ENCODE results near the gene HOXB6.

The HOXB6 gene

DNA sequence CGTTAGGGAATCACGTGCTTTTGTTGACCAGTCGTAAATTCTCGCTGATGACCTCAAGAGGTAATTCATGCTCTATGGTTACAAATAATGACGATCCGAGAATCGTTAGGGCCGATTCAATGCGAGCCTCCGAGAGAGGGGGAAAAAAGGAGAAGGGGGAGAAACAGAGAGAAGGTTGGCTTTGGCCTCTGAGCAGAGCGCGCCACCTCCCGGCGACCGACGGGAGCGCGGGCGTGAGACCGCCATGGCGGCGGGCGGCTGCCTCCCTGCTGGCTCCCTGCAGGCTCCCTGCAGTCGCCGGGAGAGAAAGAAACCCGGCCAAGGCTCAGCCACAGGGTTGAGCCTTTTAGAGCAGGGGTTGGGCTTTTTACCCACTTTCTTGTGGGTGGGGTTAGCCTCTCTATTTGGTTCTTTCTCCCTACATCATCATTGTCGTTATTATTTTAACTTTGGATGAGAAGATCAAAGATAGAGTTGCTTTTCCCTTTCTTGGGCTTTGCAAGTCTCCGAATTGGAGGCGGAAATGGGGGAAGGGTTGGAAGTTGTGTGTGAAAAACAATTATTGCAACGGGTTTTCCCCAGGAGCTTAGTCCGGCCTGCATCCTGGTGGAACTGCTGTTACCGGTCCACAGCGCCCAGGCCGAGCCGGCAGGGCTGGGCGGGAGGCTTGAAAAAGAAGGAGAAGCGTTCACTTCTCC, 10.8 kb downstream of the HOXB6 start:
- peak; percentile 87 for DNase-seq

DNA sequence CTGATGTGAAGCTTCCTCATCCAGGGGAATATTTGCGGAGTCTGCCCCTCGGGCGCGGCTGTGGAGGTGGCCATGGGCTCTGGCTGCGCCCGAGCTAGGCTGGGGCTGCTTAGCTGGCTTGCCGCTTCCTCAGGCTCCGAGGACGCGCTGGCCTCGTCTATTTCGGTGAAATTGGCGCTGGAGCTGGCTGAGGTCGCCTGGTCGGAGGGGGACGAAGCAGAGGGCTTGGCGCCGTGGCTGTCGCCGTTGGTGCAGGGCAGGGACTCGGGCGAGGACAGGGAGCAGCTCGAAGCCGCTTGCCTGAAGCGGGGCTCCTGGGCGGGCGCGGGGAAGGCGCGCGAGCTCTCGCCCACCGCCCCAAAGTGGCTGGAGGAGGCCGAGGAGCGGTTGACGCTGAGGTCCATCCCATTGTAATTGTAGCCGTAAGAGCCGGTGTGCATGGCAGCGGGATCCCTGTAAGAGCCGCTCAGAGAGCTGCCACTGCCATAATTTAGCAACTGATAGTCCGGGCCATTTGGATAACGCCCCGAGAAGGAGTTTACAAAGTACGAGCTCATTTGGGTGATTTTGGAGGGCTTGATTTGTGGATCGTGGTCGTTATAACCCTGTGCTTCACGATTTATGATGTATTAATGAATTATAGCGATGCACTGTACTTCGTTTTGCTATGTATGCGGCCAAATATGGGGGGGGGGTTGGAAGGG, 11.5 kb downstream of the HOXB6 start, which contains the start of gene HOXB5:
TSS of gene HOXB5 (minus strand) at position 654 of the 704 bp plus-strand sequence. CDS start at position 557, 97 bp downstream.
- no peak for DNase-seq

DNA sequence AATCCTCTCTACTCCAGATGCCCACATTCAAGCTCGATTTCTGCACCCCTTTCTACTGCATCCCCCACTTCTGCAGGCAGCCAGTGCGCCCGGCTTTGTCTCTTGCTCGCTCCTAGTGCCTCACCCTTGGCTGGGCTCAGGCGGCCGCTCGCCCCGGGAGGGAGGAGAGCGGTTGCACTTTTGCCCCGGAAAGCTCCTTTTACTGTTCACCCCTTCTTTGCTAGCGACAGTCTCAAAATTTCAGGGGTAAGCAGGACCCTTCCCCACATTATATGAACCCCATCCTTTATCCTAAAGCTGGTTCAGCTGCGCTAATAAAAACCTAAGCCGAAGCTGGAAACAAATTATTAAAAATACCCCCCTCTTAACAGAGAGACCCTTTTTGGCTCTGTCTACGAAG, 12.2 kb downstream of the HOXB6 start:
- no peak for DNase-seq

DNA sequence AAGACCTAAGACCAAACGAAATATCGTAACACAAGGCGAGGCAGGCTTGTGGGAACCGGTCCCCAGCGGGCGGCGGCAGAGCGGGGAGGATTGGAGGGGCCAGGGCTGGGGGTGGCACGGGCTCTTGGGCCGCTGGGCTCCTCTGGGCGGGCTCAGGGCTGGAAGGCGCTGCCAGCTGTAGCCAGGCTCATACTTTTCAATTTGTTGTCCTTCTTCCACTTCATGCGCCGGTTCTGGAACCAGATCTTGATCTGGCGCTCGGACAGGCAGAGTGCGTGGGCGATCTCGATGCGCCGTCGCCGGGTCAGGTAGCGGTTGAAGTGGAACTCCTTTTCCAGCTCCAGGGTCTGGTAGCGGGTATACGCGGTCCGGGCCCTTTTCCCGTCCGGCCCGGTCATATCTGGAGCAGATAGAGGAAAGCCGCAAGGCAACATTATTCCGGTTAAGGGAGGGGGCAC, 12.7 kb downstream of the HOXB6 start:
- DNase-seq, result no peak

DNA sequence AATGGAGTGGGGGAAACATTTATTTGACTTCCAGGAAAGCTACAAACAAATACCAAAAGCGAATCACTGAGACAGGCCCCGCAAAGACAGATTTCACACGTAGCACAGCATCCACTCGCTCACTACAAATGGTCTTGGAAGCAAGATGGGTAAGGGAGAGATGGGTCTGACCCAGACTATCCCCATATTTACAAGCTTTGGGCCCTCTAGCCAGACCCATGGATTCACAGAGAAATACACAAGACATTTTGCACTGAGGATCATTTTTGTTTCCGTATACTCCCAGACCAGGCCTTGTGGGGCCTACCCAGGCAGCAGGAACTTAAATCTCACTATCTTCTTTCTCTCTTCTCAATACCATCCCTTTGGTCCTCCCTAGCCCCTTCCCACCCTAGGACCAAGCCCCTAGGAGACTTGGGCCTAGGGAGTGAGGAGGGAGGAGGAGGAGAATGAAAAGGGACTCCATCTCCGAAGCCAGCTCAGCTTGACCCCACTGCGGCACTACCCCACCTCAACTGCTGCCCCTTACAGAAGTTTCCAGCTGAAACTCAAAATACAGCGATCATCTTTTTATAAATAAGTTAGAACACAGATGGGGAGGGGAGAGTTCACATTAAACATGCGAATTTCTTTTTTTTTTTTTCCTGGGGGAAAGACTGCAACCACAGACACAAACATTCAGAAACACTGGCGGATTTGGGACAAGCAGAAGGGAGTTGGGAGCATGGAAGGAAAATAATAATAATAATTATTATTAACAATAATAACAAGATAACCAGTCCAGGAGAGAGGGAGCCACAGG, 13.3 kb downstream of the HOXB6 start:
- DNase-seq, result no peak

DNA sequence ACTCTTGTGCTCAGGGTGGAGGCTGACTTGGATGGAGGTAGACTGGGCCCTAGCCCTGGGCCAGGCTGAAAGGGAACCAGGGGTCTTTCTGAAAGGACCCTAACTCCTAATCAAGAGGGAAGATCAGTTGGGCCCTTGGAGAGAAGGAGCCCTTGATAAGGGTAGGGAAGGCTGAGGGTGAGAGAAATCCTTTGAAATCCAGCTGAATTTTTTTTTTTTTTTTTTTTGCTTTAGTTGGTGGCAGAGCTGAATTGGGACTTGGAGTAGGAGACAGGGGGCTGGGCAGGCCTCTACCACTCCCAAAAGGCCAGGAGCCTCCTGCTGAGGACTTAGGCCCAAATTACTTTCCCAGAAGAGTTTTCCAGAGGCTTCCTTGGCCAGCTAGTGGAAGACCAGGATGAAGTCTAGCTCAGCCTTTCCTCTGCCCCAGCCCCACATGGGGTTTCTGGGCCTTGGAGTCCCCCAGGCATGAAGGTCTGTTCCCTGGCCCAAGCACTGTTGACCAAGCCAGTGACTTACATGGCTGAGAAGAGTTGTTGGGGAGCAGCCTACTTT, 14.1 kb downstream of the HOXB6 start:
- DNase-seq, result no peak

DNA sequence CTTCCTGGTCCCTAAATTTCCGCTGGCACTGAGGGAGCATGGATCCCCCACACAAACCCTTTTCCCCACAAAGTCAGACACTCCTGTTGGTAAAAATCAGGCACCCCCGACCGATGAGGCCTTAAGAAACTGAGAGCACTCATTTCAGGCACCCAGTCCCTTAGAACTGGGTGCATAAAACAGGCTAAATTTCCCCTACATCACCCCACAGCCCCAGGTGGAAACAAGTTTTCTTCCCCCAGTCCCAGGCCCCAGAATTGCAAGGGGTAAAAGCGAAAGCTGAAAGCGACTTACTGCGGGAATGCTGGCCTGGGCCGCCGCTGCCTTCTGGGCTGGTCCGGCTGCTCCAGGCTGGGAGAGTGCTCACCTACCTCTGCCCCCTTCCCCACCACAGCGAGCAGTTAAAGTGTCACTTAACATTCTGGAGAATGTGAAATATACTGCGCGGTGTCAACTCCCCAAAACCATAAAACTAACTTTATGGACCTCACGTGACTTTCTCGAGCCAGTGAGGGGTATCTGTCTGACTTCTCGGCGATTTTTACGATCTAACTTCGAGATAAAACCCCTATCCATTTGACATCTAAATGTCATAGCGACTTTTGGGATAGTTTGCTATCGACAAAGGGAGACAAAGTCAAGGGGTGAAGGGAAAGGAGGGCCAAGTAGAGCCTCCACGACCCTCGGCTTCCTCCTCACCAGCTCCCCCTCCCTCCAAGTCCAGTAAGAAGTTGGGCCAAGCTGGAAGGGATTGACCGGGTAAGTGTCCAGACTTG, 14.8 kb downstream of the HOXB6 start, which contains the start of gene HOXB3:
TSS of gene HOXB3 (minus strand) at position 411 of the 776 bp plus-strand sequence. CDS start 37,767 bp downstream, outside the sequence.
- no peak for DNase-seq

DNA sequence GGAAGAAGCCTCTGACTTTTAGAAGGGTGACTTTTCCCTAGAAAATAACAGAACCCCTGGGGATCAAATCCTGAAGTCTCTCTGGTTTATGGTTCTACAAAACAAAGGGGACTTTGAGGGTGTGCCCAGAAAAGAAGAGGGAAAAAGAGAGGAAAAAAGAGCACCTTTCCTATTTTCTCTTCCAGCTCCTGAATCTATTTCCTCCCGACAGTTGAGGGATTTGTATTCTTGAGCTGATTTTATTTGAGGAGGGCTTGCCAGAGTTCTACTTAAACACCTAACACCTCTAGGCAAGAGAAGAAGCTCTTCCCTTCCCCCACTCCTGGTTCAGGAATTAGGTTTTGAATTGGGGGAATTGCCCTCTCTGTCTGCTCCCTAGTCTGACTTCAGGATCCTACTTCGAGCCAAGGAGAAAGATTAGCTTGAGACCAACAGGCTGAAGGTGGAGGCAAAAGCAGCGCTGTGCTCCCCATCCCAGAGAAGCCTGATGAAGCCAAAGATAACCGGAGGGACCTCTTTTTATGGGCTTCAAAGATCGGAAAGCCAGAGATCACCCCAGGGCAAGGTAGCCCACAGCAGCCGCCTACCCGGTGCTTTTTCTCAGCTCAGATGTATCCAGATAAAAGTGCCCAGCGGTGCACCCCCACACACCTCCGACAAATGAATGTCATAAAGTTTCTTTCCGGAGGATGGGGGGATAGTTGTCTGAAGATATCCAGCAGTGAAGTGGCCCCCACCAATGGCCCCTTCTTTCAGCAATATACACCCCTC, 15.5 kb downstream of the HOXB6 start:
- DNase-seq, result no peak

DNA sequence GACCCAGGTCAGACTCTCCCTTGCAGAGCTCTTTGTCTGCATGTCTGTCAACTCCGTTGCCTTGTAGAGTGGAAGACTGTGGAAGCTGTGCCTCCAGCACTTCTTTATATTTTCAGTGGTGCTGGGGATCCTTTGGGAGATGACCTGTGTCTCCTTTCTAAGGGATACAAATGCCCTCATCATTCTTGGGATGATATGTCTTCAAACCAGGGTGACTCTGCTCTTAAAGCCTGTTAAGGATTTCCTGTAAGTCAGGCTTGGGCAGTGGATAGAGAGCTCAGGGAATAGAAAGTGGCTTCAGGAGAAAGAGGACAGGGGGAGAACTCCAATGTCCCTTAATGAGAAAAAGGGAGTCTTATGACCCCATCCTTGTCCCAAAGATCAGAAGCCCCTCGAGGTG, 16.3 kb downstream of the HOXB6 start:
- no peak for DNase-seq

DNA sequence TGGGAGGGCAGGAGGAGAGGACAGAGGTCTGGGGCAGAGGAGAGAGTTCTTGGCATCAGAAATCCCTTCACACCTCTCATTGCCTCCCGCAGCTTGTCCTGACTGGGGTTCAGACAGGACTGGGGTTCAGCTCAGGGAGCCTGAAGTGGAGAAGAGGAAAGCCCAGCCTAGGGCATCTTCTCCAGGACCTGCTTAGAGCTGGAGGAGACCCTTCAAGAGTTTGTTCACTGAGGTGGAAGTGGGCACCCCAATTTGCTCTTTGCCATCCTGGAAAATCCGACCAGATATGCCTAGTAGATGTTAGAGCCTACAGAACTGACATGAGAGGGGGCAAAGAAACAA, 16.7 kb downstream of the HOXB6 start:
- DNase-seq, result no peak

DNA sequence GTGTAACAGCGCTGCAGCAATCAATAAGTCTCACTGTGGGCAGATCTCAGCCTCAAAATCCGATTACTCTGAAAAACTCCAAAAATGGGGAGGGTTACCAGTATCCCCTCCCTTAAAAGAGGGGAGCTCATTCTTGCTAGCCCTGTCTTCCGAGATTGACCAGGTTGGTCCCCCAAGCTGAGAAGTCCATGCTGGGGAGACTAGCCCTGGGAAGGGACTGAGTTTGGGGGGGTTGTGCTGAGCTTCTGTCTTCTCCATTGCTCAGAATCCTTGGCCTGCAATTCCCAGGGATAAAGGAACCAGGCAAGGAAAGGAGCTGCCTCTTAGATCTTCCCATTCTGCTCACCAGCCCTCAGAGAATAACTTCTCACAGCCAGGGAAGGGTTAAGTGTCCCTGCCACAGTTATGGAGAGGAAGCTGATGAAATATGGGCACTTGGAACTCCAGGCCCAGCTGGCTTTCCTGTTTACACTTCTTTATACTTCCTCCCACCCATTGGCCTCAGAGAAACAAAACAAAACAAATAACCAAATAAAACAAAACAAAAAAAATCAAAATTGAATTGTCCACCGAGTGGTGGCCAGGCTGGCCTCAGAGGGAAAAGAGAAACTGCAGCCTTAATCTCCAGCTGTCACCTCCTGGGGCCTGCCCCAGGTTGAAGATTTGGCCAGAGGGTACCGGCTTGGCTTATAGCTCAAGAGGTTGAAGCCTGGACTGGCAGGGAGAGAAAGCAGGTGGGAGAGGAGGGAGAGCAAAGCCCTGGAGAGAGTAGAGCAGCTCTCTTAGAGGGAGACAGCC, 17.3 kb downstream of the HOXB6 start:
- no peak for DNase-seq

DNA sequence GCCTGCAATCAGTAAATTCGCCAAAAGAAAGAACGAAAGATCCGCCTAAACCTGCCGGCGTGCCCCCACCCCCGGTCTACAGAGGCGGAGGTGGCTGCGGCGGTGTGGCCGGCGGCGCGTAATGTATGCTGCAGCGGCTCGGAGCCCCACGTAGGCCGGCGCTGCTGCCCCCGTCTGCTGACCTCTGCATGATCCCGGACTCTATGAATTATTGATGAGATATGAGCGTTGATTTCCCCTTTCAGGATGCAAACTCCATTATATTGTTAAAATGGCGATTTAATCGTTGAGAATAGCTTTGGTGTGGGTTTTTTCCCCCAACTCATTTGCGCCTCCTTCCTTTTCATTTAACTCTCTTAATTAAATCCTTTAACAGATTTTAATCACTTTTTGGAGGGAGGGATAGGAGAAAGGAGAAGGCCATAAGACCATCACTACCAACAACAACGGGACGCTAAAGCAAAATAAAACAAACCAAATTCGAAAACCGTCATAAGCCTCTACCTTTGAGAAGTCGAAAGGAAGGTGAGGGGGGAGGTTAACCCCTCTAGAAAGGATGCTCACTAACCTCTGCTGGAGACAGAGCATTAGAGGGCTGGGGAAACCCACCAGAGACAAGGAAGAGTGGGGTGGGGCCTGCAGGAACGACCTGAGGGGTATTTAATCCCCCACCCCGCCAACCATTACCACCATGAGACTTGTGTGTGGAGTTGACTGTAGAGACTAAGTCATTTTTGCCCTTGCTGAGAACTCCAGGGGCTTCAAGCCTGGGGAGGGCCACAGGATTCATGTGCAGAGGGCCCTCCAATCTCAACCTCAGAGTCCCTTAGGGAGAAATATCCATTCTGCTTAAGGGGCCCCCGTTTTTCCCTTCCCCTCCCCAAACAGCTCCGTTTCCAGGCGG, 18.2 kb downstream of the HOXB6 start:
- DNase-seq, result no peak

DNA sequence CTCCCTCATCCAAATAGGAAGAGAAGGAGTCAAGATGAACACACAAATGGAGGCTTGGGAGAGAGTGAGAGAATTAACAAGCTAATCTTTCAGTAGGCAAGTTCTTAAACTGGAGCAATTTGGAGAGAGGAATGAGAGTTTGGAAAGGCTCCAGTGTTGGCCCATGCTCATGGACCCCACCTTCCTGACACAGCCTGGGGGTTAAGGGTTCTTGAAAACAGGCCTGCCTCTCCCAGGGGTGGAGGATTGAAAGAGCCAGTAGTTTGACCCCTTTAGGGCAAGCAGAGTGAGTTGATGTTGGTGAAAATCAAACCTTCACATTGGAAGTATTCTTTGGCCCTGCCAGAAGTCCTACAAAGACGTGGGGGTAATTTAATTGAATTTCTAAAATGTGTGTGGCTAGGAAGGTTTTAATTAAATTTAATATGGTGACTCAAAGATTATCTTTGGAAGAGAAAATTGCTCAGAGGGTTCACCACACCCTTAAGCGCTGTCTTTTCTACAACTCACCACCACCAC, 20.5 kb downstream of the HOXB6 start:
- no peak for DNase-seq

DNA sequence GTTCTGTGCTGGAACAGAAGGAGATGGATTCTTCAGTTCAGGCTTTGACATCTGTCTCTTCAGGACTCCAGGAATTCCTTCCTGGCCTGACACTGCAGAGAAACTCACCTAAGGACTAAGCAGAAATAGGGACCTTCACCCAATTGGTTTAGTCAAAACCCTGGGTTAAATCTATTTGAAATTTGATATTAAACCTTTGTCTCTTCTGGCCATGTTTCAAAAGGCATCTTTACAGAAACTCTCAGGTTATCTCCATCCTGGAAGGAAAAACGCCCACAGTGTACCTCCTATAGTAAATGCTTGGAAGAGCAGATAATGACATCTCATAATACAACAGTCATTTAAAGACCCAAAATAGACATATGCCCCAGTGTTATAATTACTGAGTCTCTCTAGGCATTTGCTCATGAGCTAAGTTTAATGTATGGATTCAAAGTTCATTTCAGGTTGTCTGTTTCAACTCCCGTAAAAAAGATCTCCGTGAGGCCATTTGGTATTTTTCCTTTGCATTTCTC, 21.0 kb downstream of the HOXB6 start:
- no peak for DNase-seq

DNA sequence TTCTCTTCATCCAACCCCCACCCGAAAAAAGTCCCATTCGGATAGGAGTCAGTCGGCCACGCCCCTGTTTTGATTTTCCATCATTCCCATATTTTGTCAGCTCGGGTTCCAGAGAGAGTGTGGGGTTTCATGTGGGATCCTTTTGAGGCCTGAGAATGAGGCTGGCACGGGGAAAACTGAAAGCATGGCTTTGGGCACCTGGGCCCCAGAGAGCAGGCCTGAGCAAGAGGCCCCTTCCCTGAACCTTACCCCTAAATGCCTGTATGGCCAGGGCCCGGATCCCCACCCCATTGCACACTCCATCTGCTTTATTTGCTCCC, 22.1 kb downstream of the HOXB6 start:
- no peak for DNase-seq

DNA sequence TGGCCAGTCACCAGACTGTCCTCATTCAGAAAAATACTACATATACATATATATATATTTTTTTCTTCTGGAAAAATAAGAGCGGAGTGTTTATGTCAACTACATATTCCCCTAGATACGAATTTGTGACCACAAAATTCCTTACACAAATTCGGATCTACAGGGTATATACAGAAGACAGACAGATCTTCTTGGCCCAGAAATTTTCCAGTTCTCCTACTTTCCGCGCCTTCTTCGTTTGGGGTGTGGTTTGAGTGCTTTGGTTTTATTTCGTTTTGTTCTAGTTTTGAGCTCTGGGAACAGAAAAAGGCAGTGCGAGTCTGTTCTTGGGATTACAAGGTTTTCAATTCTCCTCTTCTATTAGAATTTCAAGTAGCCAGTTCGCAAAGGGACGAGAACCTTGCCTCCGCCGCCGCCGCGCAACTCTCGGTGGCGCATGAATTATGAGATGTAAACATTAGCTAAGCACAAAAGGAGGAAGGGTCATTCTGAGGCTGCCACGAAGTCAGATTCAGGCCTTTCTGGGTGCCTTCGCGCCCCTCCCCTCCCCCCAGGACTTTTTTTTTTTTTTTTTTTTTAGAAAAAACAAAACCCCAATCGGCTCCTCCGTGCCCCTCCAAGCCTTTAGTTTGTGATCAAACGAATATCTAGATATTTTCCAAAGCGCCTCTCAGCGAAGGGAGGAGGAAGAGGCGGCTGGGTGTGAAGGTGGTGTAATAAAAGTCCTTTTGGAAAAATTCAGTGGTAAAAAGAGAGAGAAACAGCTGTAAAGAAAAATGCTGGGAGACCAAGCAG, 24.8 kb downstream of the HOXB6 start:
- DNase-seq, result no peak

DNA sequence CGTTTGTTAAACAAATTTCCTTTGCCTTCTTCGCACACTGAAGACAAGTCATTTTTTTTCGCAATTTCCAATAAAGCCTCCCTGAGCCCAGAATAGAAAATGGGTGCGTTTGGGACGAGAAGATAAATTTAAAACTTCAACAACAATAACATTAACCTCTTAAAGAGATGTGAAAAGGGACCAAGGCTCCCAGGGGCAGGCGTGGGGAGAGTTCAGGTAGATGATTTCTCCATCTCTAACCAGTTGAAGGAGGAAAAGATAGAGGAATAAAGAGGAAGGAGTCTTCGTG, 25.4 kb downstream of the HOXB6 start:
- DNase-seq, result no peak

Measured in fibroblast of skin of scalp (primary cell).